Lung (tissue), 12 donors: ENCODE results near the gene SENP3. TPM values are rescaled to one million over a fixed set of nuclear protein-coding genes. Genes with fewer than 3 reads are reported as not detected.

Experiments used
- ATAC-seq: fragments of 200-7000 bp; cut with Tn5 transposase; one replicate; pipeline ENCODE4 v1.9.1; 2020; ENCODE audit warnings: moderate number of reproducible peaks; ENCODE audit not compliant: insufficient read depth, low FRiP score
- DNase-seq, 3 donors: peaks; one replicate each; pipeline ENCODE4 v3.0.0-alpha.2; 2013 to 2017
- H3K27ac ChIP-seq, 2 donors: one replicate each; pipeline ENCODE4 v1.5.1; 2013; ENCODE audit warnings: mild to moderate bottlenecking in 2 of 2, moderate library complexity in 2 of 2, control low read depth in 1 of 2, inconsistent platforms in 1 of 2, low read depth in 1 of 2, low read length in 1 of 2
- H3K27me3 ChIP-seq, 3 donors: one replicate each; pipeline ENCODE4 v1.5.1; 2013; ENCODE audit warnings: low read length in 2 of 3; ENCODE audit not compliant: control insufficient read depth in 3 of 3, insufficient read depth in 3 of 3
- H3K36me3 ChIP-seq, 4 donors: one replicate each; pipeline ENCODE4 v1.5.1; 2013; ENCODE audit warnings: low read length in 4 of 4, mild to moderate bottlenecking in 1 of 4, moderate library complexity in 1 of 4; ENCODE audit not compliant: control insufficient read depth in 4 of 4, insufficient read depth in 4 of 4
- H3K4me1 ChIP-seq, 5 donors: one replicate each; pipeline ENCODE4 v1.5.1; 2013; ENCODE audit warnings: low read length in 5 of 5, mild to moderate bottlenecking in 2 of 5, moderate library complexity in 1 of 5; ENCODE audit not compliant: control insufficient read depth in 5 of 5, insufficient read depth in 5 of 5
- H3K4me3 ChIP-seq: one replicate; pipeline ENCODE4 v1.5.1; 2013; ENCODE audit warnings: mild to moderate bottlenecking, control low read depth, moderate library complexity
- H3K9ac ChIP-seq, 2 donors: one replicate each; pipeline ENCODE4 v1.5.1; 2013; ENCODE audit warnings: low read length in 2 of 2, control low read depth in 1 of 2; ENCODE audit not compliant: insufficient read depth in 1 of 2
- H3K9me3 ChIP-seq, 4 donors: one replicate each; pipeline ENCODE4 v1.5.1; 2013; ENCODE audit warnings: low read length in 3 of 4, mild to moderate bottlenecking in 1 of 4, moderate library complexity in 1 of 4; ENCODE audit not compliant: control insufficient read depth in 4 of 4, insufficient read depth in 3 of 4
- WGBS, 2 donors: extraction: QIAGEN DNeasy Blood & Tissue Kit; methylation state at CpG; one replicate each; pipeline ENCODE4 v1.1.7; 2013; 5-methylcytosine and 5-hydroxymethylcytosine counted together
- polyA plus RNA-seq, 2 donors: library from polyadenylated mRNA; stranded (reverse); fragments of 200-250 nt; gene quantifications; one replicate each; pipeline ENCODE4 v1.2.1, GENCODE V29; 2013
- total RNA-seq, 2 donors: library from RNA; depleted of rRNA in 1 of 2; stranded (reverse); fragments of >200 nt in 1 of 2; gene quantifications; one replicate each; pipeline ENCODE4 v1.2.1, GENCODE V29; 2014 to 2021
- TF ChIP-seq, protein P1 (sequence below): IDR thresholded peaks from 2 replicates; pipeline ENCODE4 v1.5.1; 2012; ENCODE audit warnings: mild to moderate bottlenecking; ENCODE audit errors: control extremely low read depth, extremely low read depth
- donor health status: control.
- donor health status: control.
- donor health status: Bipolar disorder and iron deficiency.
- donor health status: healthy.
- donor health status: DM: yes; HTN: yes; CAD: no.

Gene SENP3
- total and polyA plus RNA-seq, 4 donors = 34.0 to 54.4 (median 48.6) TPM

DNA sequence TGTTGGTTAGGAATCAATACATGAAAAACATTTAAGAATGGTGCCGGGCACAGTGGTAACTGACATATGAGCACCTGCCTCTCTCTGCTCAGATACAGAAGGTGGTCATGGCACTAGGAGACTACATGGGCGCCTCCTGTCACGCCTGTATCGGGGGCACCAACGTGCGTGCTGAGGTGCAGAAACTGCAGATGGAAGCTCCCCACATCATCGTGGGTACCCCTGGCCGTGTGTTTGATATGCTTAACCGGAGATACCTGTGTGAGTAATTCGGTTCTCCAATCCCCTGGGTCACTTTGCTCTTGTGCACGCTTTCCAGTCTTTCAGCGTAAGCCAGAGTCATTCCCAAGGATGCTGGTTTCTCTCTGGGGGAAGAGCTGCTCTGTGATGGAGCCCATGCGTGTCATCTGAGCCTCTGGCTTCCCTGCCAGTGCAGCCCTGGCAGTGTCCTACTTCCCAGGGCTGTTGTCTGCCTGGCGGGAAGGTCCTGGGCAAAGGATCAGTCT, 14.8 kb downstream of the SENP3 start:
- Histone ChIP-seq H3K4me1 (peaks cover 7 to 34% (median 12%) of the 10 kb centered on the region in 5 donors), H3K9me3 (peaks cover 0 to 2% (median 0%) of the 10 kb centered on the region in 4 donors), H3K4me3 (no peak overlapping the region), H3K36me3 (peaks cover 40 to 54% (median 51%) of the 10 kb centered on the region in 4 donors), H3K9ac (no peak overlapping the region), H3K27ac (no peak overlapping the region), H3K27me3 (no peaks in the 10 kb centered on the region)
- no peak for DNase-seq
- TF ChIP-seq, protein P1, sequence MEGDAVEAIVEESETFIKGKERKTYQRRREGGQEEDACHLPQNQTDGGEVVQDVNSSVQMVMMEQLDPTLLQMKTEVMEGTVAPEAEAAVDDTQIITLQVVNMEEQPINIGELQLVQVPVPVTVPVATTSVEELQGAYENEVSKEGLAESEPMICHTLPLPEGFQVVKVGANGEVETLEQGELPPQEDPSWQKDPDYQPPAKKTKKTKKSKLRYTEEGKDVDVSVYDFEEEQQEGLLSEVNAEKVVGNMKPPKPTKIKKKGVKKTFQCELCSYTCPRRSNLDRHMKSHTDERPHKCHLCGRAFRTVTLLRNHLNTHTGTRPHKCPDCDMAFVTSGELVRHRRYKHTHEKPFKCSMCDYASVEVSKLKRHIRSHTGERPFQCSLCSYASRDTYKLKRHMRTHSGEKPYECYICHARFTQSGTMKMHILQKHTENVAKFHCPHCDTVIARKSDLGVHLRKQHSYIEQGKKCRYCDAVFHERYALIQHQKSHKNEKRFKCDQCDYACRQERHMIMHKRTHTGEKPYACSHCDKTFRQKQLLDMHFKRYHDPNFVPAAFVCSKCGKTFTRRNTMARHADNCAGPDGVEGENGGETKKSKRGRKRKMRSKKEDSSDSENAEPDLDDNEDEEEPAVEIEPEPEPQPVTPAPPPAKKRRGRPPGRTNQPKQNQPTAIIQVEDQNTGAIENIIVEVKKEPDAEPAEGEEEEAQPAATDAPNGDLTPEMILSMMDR = no peak
- WGBS, 2 donors = 87 to 89% methylated on average over 14 of the region's 14 CpGs
- no peak for ATAC-seq

DNA sequence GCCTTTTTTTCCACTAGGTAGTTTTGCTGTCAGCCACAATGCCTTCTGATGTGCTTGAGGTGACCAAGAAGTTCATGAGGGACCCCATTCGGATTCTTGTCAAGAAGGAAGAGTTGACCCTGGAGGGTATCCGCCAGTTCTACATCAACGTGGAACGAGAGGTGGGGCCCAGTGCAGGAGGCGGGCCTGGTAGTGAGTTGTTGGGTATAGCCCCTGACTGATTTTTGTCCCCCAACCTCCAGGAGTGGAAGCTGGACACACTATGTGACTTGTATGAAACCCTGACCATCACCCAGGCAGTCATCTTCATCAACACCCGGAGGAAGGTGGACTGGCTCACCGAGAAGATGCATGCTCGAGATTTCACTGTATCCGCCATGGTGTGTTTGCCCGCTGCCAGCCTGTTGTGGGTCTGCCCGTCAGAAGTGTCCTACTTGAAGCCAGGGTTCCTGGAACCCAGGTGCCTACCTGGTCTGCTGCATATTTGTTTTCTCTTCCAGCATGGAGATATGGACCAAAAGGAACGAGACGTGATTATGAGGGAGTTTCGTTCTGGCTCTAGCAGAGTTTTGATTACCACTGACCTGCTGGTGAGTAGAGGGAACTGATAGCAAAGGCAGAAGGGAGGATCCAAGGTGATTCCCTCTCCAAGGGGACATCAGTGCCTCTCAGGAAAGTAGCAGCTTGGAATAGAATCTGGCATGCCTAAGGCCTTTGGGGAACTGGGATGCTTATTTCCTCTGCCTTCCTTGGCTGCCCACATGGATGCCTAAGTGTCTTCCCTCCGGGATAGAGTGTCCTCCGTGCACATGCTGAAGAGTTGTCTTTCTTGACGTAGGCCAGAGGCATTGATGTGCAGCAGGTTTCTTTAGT, 15.8 kb downstream of the SENP3 start:
- H3K9ac ChIP-seq = no peak overlapping the region
- H3K4me3 ChIP-seq = no peak overlapping the region

DNA sequence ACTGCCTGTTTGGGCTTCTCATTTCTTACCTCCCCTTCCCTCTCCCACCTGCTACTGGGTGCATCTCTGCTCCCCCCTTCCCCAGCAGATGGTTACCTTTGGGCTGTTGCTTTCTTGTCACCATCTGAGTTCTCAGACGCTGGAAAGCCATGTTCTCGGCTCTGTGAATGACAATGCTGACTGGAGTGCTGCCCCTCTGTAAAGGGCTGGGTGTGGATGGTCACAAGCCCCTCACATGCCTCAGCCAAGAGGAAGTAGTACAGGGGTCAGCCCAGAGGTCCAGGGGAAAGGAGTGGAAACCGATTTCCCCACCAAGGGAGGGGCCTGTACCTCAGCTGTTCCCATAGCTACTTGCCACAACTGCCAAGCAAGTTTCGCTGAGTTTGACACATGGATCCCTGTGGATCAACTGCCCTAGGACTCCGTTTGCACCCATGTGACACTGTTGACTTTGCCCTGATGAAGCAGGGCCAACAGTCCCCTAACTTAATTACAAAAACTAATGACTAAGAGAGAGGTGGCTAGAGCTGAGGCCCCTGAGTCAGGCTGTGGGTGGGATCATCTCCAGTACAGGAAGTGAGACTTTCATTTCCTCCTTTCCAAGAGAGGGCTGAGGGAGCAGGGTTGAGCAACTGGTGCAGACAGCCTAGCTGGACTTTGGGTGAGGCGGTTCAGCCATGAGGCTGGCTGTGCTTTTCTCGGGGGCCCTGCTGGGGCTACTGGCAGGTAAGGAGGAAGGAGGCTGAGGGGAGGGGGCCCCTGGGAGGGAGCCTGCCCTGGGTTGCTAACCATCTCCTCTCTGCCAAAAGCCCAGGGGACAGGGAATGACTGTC, 17.5 kb downstream of the SENP3 start, which contains the start of gene CD68:
Gene CD68 (plus strand): TSS at position 638 of the 833 bp plus-strand sequence. CDS start 40 bp downstream, at position 678.
- TF ChIP-seq, protein P1 = no peak
- Histone ChIP-seq H3K9me3 (peaks cover 0 to 2% (median 0%) of the 10 kb centered on the region in 4 donors), H3K9ac (no peak within 1 kb of the TSS), H3K4me3 (peak within 1 kb of the TSS; percentile 27), H3K27me3 (no peaks in the 10 kb centered on the region), H3K4me1 (peaks cover 10 to 43% (median 24%) of the 10 kb centered on the region in 5 donors), H3K36me3 (peaks cover 40 to 53% (median 48%) of the 10 kb centered on the region in 4 donors), H3K27ac (peak within 1 kb of the TSS; percentile 76 to 92)
- 6 to 17% methylated on average over 7 of the region's 7 CpGs for WGBS, 2 donors
- peak; percentile 49 for ATAC-seq
- peak; percentile 59 to 67 (median 60) for DNase-seq

More for the DNA sequence above, 15.8 kb downstream of the SENP3 start:
- H3K4me1 ChIP-seq = peaks cover 4 to 36% (median 16%) of the 10 kb centered on the region in 5 donors
- H3K27ac ChIP-seq = peak overlapping the region in 1 of 2 donors; percentile 62
- DNase-seq (no peak), ATAC-seq (no peak)
- no peaks in the 10 kb centered on the region for H3K27me3 ChIP-seq
- TF ChIP-seq, protein P1 = no peak
- peaks cover 0 to 2% (median 0%) of the 10 kb centered on the region in 4 donors for H3K9me3 ChIP-seq
- 81 to 87% methylated on average over 17 of the region's 17 CpGs for WGBS, 2 donors
- peaks cover 40 to 56% (median 52%) of the 10 kb centered on the region in 4 donors for H3K36me3 ChIP-seq
